GM11168 (cell line): ENCODE results near the gene CCL23.
"Not testable (repeated sequence)": the region's sequence is repeated elsewhere in the genome, so short reads cannot be mapped to it uniquely, and the experiment has no call there.

Experiments
- in situ Hi-C: fragments of 300-500 bp; cut with MboI; formaldehyde crosslinking; loops from one replicate; pipeline ENCODE4 v1.12.0; 2022; ENCODE audit warnings: low sequenced_read_pairs; ENCODE audit not compliant: unreplicated experiment

CCL23 gene

DNA sequence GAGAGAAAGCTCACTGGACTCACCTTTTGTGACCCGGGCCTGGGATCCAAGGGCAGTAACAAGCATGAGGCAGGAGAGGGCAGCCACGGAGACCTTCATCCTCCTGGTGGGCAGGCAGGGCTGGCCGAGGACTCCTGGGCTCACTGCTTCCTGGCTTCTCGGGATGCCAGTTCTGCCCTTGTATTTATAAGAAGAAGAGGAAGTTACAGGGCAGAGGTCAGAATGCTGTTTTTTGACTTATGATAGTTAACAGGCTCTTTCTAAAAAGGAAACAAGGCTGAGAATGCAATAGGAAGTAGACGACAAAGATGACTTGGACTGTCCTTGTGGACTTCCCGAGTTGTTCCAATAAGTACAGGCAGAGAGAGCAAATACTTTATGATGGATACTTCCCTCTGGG is at the start of gene CCL23:
Gene CCL23 (minus strand): TSS at position 174 of the 400 bp plus-strand sequence. CDS start 75 bp downstream, at position 99.
- in situ Hi-C loops: no loop called here

DNA sequence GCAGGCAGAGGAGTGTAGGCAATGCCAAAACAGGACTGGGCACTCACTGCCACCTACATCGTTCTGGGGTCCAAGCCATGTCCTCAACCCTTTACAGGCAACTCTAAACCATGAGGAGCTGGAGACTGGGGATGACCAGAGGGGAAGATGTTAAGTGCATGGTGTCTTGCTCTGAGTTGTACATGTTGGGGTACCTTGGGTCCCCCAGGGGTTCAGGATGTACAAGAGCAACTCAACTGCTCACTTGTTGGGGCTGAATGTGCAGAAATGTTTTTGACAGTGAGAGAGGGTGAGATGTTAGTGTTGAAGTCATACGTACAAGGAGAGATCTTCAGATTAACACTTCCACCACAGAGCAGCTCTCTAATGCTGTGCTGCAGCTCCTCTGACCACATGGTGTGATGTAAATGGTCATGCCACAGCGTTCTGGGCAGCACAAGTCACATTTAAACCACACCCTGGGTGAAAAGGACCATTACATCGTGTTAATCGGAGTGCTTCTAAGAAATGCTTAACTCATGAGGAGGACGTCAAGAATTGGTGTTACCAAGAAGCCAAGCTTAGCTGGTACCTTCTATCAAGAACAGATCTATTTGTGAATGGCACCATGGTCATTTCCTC is 48.7 kb upstream of the CCL23 start:
- in situ Hi-C loops: no loop called here

DNA sequence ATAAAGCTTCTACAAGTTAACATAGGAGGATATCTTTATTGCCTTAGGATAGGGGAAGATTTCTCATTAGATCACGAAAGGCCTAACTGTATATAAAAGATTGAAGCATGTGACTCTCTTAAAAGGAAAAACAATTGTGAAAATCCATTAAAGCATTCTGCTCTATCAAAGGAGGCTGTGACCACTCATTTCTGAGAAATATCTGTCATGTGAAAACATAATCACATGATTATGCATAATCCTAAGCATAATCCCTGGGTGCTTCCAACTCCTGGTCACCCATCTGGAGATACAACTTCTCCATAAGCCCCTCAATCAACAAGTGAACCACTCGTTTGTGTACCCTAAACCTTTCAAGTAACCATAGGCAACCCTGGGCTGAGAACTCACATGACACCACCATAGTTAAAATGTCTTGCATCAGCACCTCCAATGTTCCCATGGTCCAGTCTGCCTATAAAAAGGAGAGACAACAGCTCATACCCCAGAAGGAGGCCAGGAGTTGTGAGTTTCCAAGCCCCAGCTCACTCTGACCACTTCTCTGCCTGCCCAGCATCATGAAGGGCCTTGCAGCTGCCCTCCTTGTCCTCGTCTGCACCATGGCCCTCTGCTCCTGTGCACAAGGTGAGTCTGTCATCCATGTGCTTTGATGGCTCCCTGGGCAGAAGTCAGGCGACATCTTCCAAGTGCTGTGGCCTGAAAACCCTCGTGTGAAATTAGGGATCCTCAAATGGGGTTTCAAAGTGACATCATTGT is 46.2 kb upstream of the CCL23 start, which contains the start of gene CCL18:
Gene CCL18 (plus strand): TSS at position 487 of the 756 bp plus-strand sequence. CDS start 71 bp downstream, at position 558.
- in situ Hi-C loops: no loop called here

- in situ Hi-C loops: no loop called here
These were observed 43.0 kb upstream of the CCL23 start for GRCh38 chr17:36060816-36061215.

DNA sequence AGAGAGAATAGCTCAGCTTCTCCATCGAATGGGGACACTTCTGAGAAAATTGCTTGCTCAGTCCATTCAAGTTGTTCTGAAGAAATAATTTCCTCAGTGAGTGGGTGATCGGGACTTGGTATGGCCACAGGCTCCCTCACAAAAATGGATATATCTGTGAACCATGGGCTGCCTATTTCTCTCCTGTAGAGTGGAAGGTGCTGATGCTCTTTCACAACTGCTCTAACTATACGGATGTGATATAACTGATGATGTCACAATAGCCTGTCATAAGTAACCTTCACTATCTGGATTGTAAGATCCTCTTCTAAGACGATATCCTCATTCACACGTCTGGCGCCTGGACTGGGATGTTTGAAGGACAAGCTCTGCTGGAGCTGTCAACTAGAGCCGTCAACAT is 41.6 kb upstream of the CCL23 start:
- in situ Hi-C loops: no loop called here

DNA sequence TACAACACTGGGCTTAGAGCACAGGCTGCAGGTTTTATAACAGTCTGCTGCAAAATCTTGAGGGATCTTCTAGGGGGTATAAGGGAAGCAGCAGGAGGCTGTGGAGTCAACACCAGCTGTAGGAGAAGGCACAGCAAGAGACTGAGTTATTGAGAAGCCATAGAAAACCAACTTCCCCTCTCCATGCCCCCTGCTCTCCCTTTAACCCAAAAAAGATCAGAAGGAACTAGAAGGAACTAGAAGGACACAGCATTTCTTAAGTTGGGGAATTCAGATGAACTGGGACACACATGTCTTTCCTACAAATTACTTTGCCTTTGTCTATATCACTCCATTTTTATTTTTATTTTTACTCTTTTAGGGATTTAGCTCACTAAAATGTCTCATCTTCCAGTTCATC is 40.1 kb upstream of the CCL23 start:
- in situ Hi-C loops: no loop called here

DNA sequence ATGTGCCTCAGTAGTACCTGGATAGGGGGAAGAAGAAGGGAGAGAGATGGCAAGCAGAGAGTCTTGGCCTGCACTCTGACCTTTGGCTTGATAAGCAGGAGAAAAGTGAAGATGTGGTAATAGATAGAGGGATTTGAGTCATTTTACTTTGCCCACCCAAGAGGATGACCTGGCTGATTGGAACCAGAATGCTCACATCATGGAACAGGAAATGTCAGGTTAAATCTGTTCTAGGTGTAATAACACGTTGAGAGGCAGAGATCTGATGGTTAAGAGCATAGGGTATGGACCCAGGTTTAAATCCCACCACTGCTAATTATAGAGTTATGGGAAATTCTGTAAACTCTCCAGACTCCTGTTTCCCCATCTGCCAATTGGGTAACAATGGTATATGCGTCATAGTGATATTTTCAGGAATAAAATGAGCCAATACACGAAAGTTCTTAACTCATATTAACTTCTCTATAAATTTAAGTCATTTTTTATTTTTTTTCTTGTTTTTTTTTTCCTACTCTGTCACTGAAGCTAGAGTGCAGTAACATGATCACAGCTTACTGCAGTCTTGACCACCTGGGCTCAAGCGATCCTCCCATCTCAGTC is 38.2 kb upstream of the CCL23 start:
- in situ Hi-C loops: no loop called here

- in situ Hi-C loops: no loop called here
These were observed 37.4 kb upstream of the CCL23 start for GRCh38 chr17:36055171-36055570.

GRCh38 chr17:36049643-36050042 is 31.9 kb upstream of the CCL23 start:
- in situ Hi-C loops: no loop called here

- in situ Hi-C loops: no loop called here
These were observed 30.3 kb upstream of the CCL23 start for GRCh38 chr17:36048066-36048465.

- in situ Hi-C loops: no loop called here
These were observed 18.5 kb upstream of the CCL23 start for GRCh38 chr17:36036235-36036634.

GRCh38 chr17:36034127-36034526 is 16.4 kb upstream of the CCL23 start:
- in situ Hi-C loops: no loop called here

GRCh38 chr17:36030956-36031355 is 13.2 kb upstream of the CCL23 start:
- in situ Hi-C loops: no loop called here

- in situ Hi-C loops: no loop called here
These were observed 10.0 kb upstream of the CCL23 start for GRCh38 chr17:36027761-36028160.

DNA sequence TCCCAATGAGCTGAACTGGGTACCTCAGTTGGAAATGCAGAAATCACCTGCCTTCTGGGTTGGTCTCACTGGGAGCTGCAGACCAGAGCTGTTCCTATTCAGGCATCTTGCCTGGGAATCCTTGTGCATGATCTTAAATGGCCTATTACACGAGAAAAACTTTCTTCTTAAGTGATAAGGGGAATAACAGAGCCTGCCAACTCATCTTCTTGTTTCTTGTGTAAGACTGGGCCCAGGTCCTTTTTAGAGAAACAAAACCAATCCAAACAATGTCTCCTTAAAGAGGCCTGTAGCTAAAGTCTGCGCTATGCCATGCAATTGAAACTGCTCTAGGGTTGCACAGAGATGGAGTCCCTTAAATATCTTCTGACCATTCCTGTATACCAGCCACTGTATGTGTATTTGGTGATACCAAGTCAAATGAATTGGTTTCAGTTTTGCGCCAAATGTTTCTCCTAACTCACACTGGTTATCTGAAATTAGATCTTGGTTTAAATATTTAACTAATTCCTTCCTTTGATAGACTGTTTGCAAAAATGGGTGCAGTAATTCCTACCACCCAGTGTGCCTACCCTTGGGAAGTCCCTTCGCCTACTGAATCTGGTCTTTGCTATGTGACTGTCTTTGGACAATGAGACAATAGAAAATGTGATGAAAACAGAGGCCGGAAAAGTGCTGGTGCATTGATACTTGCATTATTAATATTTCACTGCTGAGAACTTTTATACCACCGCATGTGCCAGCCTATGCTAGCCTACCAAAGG is 6.5 kb upstream of the CCL23 start:
- in situ Hi-C loops: no loop called here

- in situ Hi-C loops: no loop called here
These were observed 1.7 kb upstream of the CCL23 start for GRCh38 chr17:36019423-36019822.

- in situ Hi-C loops: no loop called here
These were observed 1.2 kb downstream of the CCL23 start for GRCh38 chr17:36016555-36016954.

DNA sequence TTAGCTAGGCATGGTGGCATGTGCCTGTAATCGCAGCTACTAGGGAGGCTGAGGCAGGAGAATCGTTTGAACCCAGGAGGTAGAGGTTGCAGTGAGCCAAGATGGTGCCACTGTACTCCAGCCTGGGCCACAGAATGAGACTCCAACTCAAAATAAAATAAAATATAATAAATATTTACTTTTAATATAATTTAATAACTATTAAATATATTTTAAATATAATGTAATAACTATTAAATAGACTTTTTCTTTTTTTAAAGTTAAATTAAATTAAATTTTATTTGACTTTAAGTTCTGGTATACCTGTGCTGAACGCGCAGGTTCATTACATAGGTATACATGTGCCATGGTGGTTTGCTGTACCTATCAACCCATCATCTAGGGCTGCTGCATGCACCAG is 1.9 kb downstream of the CCL23 start:
- in situ Hi-C loops: not testable (repeated sequence)

GRCh38 chr17:36014946-36015345 is 2.8 kb downstream of the CCL23 start:
- in situ Hi-C loops: no loop called here

DNA sequence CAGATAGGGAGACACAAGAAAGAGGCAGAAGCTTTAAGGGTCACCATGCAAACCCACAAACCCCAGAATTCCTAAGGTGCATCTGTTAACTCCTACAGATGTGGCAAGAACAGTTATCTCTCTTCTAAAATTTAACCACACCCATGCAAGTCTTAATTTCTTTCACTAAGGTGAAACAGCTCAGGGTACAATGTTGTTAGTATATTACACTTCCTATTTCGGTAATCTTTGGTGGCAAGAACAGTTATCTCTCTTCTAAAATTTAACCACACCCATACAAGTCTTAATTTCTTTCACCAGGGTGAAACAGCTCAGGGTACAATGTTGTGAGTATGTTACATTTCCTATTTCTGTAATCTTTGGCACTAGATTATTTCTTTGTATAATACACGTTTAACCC is 6.6 kb downstream of the CCL23 start:
- in situ Hi-C loops: no loop called here
